GM19238 (cell line): ENCODE data around the gene TM2D1.
"Not testable (repeated sequence)": the region's sequence is repeated elsewhere in the genome, so short reads cannot be mapped to it uniquely, and the experiment has no call there.

Source experiments
- DNase-seq: peaks from one replicate; pipeline ENCODE4 v3.0.0; 2011; ENCODE audit warnings: low spot score; ENCODE audit not compliant: insufficient read length

TM2D1 gene

DNA sequence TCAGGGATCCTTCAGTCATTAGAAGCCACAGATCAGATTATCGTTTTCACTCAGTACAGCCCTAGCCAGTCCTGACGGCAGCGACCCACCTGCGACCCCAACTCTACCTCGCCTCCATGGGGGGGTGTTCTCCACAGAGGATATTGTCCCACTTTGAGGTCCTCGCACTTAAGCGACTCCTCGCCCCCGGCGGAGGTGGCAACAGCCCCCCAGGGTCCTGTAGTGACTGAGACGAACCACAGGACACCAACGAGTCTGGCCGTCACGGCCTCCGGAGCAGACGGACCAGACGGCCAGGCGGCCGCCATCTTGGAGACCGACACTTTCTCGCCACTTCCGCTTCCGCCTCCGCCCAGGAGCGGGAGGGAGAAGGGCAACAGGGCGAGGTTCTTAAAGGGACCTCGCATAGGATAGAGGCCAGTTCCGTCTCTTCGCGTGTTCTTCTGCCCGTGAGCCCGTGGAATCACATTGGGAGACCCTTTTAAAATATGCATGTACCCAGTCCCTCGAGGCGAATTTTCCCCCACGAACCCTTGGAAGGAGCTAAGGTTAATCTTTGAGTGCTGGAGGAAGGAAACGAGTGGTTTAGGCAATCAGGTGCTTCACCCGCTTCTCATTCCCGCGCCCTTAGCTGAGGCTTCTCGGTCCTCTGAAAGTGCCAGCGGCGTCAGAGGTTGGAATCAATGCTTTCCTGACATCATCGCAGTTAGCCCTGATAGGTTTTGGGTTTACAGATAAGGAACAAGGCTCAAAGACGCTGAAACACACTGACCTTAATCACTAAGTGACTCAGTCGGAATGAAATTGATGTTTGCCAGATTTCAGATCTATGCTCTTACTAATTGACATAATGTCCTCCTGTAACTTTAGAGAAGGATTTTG lies at the start of gene TM2D1:
Gene TM2D1, minus strand, starts transcription at position 329 of the 882 bp plus-strand sequence. Its CDS starts 21 bp downstream, at position 308.
- DNase-seq, result peak; percentile 84

DNA sequence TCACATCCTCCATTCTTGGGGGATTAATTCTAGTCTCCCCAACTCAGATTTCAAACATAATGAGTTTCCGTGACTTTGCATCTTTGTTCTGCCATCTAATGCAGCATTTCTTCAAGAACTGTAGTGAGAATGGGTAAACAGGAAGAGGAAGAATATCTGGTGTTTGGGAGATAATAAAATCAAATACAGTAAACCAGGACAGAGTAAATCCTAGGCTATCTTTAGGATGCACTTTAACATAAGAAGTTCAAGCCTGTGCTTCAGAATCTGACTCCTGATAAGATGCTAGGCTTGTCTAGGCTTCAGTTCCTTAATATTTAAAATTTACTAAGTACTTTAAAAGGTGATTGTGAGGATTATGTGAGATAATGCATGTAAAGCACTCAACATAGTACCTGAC lies 45.2 kb upstream of the TM2D1 start:
- DNase-seq, result no peak

DNA sequence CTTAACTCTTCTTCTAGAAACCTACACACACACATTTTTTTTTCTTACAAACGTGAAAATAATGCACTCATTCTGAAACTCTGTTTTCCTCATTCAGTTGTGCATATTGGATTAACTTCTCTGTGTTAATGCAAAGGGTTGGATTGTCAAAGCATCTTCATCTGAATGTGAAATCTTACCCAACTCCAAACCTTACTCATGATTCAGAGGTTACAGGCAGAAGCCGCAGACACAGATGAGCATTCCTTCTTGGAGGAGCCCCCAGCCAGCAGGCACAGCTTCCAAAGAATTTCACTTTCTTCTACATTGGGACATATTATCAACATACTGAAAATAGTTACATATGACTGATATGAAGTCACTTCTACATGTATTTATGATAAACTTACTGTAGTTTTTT lies 33.0 kb upstream of the TM2D1 start:
- DNase-seq, result no peak

DNA sequence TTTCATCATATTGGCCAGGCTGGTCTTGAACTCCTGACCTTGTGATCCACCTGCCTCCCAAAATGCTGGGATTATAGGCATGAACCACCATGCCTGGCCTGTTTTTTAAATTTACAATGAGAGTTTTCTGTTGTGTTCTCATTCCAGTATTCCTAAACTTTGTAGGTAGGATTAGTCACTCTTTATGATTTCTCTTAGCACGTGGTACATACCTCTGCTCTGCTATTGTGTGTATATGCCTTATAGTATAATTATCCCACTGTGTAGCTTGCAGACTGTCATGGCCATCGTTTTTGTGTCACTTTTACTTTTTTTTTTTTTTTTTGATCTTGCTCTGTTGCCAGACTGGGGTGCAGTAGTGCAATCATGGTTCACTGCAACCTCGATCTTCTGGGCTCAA lies 31.8 kb upstream of the TM2D1 start:
- DNase-seq, result no peak

DNA sequence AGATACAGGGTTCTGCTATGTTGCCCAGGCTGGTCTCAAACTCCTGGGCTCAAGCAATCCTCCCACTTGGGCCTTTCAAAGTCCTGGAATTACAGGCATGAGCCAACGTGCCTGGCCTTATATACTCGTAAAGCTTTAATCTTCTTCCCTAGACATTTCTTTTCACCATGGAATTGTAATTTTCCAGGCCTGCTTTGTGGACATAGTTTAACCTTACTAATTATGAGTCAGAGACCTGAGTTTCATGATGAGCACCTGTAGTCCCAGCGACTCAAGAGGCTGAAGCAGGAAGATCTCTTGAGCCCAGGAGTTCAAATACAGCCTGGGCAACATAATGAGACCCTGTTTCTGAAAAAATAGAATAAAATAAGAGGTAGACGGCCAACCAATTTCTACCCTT lies 29.6 kb upstream of the TM2D1 start:
- DNase-seq, result no peak

DNA sequence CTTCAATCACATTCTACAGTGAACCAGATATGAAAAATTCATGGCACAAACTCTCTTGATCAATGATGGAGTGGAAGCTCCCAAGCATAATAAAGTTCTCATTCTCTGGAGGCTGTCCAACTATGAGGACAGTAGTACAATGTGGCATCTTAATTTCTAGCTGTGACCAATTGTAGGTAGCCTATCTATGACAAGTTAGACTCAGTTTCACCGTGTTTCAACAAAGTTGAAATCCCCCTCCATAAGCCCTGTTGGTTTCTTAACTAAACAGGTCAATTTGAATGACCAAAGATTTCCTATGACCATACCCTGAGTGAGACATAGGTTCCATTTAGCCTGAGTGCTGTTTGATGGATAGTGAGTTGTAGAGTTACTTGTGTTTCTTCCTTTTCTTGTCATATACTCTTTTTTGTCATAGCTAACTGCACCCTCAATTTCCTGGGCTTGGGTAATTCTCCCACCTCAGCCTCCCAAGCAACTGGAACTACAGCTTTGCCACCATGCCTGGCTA lies 29.1 kb upstream of the TM2D1 start:
- no peak for DNase-seq

DNA sequence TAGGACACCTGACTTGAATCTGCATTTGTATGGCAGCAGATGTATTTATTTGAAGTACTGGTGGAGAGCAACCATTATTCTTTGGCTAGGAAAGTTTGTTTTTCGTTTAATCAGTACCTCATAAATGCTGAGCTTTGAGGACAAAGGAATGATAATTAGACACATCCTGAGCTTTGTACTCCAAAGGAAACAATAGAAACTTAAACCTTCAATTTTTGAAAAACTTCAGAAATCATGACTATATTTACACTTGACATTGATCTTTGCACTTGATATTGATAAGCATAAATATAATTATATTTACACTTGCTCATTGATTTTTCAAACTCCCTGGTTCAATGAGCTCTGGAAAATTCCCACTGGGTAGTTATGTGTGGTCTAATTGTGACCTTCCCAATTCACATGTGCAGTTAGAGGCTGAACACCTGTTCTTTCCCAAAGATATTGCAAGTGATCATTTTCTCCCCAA lies 28.0 kb upstream of the TM2D1 start:
- no peak for DNase-seq

DNA sequence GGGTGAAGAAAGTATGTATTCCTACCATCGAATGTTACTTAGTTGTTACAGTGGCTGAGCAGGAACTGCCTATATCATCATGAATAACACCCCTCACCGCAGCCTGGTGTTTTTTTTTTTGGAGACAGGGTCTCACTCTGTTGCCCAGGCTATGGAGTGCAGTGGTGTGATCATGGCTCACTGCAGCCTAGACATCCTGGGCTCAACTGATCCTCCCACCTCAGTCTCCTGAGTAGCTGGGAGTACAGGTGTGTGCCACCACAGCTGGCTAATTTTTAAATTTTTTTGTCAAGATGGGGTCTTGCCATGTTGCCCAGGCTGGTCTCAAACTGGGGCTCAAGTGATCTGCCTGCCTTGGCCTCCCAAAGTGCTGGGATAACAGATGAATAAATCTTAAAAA lies 24.6 kb upstream of the TM2D1 start:
- DNase-seq, result no peak

DNA sequence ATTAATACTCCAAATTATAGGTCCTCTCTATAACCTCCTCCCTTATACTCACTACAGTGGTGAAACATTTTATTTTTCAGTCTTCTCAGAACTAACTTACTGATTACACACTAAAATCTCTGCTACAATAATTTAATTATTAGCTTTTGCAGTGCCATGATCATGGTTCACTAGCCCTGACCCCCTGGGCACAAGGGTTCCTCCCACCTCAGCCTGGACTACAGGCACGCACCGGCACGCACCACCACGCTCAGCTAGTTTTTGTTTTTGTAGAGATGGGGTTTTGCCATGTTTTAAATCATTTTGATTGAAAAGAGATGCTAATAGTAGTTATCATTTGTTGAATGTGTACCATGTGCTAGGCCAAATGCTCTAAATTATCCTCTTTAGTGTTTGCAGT lies 23.6 kb upstream of the TM2D1 start:
- DNase-seq, result no peak

DNA sequence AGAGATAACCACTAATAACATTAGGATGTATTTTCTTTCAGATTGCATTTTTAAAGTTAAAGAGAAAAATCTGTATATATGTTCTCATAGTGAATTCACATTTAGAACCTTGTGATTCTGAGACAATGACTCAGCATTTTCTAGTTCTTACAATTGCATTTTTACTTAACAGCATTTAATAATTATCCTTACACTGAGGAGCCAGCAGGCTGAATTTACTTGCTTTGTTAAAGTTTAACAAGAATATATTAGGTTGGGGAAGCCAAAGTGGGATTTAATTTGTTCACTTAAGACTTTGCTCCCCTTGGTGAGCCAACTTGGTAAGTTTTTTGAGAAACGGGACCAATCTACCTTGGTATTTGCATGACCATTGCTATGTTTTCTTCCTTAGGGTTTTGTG lies 21.9 kb upstream of the TM2D1 start:
- no peak for DNase-seq

DNA sequence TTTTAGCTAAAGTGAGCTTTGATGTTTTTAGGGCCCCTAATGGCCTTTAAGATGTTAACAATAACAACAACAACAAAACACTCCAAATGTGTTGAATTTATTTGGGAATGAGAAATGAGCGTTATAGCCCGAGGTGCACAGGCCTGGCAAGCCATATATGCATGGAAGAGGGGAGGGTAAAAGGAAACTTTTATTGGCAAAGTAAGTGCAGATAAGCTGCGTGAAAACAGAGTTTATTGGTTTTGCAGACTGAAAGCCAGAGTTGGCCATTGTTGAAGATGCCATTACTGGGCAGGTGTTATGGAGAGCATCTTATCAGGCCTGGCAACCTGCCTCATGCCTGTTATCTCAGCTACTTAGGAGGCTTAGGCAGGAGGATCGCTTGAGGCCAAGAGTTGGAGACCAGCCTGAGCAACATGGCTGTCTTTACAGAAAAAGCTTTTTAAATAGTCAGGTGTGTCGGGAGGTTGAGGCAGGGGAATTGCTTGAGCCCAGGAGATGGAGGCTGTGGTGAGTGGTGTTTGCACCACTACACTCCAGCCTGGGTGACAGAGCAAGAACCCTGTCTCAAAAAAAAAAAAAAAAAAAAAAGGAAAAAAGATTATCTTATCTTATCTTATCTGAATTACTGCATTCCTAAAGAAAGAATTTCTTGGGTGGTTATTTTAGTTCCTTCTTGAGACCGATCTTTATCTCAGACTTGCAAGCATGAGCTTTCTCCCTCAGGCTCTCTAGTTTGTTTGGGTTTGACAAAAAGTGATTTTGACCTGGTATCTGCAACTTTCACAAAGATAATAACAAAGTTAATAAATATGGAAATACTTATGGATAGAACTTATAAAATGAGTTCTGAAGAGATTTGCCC lies 19.0 kb upstream of the TM2D1 start:
- DNase-seq, result no peak

DNA sequence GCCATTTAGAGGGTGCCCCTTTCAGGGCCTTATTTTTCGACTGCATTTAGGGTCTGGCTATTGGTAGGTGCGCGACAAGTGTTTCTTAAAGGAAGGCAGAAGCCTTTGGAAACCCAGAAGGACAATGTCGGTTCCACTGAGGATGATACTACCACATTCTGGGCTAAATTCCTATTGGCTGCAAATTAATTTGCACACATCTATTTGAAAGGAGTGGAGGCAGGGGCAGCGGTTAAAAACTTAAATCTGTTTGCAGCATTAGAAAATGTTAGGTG lies 18.4 kb upstream of the TM2D1 start:
- no peak for DNase-seq

DNA sequence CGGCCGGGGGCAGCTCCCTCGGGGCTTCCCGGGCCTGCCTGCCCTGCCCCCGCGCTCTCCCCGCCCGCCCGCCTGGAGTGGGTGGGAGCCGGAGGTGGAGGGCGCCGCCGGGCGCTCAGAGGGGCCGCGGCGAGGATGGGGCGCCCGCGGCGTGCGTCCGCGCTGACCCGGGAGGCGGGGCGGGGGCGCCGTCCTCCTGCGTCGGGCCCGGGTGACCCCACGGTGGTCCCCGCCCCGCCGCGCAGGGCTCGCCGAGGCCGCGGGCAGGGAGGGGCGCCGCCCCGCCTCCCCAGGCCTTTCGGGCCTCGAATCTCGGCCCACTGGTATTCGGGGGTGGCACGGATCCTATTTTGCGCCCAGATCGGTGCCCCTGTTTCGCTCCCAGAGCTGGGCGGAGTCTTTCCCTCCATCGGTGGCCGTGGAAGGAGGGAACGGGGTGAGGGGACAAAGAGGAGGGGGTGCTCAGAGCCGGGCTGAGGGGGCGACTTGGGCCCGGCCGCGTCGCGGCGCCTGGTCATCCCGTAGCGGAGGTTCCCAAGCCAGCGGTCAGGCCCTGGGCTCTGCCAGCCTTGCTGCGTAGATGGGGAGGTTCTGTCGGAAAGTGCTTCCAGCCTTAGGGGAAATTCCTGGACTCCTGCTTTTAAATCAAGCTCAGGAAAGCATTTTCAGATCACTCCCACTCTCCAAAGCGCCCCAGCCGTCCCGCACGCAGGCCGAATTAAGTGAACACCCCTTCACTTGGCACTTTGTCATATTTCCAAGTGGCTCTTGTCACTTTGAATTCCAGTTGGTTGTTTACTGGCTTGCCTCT lies 17.9 kb upstream of the TM2D1 start:
- DNase-seq, result peak; percentile 49

DNA sequence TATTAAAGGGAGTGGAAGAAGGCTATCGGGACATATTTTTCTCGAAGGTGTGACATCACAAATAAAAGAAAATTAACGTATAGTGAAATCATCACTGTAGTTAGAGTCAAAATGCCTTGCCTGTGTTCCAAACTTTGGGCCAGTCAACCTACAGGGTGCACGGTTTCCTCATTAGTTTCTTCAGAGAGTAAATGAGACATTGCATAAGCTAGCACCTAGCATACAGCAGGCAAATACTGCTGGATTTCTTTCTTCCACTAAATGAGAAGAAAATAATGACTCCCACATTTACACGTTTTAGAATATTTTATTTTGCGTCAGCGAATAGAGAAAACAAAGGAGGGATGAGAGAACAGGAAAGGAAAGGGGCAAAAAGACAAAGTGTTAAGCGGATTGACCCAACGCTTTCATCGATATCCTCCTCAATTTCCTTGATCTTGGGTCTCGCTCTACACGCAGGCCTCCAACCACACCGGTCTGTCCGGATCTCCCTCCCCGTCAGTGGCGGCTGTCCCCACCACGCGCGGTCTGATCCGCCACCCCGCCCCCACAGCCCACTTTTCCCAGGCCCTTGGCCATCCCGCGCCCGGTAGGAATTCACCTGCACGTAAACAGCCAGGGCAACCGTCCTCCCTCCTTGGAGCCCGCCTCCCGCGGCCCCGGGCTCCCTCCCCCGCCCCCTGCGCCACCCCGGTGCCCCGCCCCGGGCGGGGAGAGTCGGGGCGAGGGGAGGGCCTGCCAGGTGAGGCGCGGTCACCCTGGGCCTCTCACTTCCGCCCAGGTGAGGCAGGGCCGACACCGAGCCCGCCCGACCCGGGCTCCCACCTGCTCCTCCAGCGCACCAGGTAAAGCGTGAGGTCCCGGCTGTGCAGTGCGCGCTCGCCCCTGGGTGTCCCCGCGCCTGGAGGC lies 17.0 kb upstream of the TM2D1 start, which contains the start of gene PATJ:
Gene PATJ, plus strand, starts transcription at position 770 of the 909 bp plus-strand sequence. CDS start 20,413 bp downstream, outside the sequence.
- DNase-seq, result peak; percentile 68

DNA sequence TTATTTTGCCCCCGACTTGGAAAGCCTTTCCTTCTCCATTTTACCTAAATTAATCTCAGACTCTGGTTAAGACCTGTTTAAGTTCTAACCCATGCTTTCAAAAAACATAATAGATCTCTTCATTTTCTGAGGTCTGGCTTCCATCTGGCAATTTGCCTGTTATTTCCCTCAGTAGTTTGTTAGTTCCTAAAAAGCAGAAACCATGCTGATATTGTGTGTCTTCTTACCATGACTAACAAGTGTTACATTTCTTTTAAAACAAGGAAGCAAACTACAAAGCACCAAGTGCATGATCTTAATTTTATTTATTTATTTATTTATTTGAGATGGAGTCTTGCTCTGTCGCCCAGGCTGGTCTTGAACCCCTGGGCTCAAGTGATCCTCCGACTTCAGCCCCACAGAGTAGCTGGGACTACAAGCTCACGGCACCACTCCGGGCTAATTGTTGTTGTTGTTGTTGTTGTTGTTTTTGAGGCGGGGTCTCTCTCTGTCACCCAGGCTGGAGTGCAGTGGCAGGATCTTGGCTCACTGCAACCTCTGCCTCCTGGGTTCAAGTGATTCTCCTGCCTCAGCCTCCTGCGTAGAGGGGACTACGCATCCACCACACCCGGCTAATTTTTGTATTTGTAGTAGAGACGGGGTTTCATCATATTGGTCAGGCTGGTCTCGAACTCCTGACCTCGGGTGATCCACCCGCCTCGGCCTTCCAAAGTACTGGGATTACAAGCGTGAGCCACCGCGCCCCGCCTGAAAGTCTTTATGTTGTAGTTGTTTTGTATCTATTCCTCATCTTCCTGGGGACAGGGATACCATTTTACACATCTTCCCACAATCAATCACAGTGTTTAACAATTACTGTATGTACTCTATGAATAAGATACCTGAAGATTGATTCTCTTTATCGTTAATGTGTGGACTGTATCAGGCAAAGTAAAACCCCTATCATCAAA lies 16.1 kb upstream of the TM2D1 start:
- no peak for DNase-seq

DNA sequence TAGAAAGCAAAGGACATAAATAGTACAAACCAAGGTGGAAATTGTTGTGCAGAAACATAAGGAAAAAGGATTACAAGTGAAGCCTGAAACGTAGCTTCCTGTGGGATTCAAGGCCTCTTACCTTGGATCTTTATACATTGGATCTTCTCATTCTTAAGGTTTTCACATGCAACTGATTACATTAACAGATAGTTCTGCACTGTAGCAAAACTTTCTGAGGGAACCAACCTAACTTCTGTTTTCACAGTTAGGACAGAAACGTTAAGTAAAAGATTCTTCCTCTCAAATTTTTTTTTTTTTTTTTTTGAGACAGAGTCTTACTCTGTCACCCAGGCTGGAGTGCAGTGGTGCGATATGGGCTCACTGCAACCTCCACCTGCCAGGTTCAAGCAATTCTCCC lies 7.8 kb upstream of the TM2D1 start:
- no peak for DNase-seq

DNA sequence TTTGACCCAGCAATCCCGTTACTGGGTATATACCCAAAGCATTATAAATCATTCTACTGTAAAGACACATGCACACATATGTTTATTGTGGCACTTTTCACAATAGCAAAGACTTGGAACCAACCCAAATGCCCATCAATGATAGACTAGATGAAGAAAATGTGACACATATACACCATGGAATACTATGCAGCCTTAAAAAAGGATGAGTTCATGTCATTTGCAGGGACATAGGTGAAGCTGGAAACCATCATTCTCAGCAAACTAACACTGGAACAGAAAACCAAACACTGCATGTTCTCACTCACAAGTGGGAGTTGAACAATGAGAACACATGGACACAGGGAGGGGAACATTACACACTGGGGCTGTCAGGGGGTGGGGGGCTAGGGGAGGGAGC lies 5.7 kb upstream of the TM2D1 start:
- not testable (repeated sequence) for DNase-seq

DNA sequence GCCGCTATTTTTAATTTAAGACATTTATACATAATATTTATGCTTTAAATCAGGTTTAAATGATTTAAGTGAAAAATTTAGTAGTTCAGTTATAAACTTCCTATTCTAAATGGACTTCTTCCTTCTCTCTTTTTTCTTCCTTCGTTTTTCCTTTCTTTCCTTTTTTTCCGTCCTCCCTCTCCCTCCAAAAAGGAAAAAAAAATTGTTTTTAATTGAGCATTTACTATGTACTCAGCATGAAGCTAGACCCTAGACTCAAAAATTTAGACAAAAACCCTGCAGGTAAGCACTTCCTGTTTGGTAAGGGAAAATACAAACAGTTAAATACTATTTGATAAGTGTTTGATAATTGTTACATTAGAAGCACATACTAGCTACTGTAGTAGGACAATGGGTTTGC lies 2.6 kb upstream of the TM2D1 start:
- DNase-seq, result no peak

DNA sequence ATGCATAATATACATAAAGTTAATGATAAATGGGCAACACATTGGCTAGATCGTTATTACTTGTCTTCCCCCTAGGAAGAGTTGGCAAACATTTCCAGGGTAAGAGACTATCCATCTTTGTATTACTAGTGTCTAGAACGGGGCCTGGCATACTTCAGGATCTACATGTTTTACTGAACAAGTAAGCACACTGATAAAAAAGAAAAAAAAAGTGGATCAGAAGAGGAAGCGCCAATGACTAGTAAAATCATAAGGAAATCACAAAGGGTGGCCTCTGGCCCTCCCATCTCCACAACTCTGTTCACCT lies 482 bp downstream of the TM2D1 start:
- DNase-seq, result no peak
